ENCODE data around the gene ZNF335. TPM values are rescaled to one million over a fixed set of nuclear protein-coding genes. Genes with fewer than 3 reads are reported as not detected.

The ZNF335 gene
- total and polyA plus RNA-seq, 2 of the 13 experiments (the other 11 are each of a cell fraction or from before 2014, with no cell fraction given): 9.7 to 13.7 TPM

DNA sequence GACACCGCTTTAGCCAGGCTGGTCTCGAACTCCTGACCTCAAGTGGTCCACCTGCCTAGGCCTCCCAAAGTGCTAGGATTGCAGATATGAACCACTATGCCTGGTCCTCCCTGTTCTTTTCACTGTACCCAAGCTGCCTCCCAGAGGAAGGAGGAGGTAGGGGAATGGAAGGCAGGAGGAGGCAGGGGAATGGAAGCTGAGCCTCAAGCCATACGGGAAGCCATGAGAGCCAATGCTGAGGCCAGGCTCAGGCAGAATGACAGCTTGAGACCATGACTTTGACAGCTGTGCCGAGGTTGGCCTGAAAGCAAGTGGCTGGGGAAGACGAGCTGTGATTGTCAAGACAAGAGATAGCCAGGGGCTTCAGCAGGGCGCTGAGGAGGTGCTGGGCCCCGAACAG, 13.6 kb upstream of the ZNF335 start (continued):
- TF ChIP-seq PTBP1 (IDR thresholded peaks at IDR 0.05; ENCODE audit: low read depth, low read length, poor library complexity, severe bottlenecking) (no peak), ZEB1 (IDR thresholded peaks at IDR 0.05; ENCODE audit: insufficient replicate concordance, low read depth) (no peak), ZBTB37 (CRISPR knock-in tag; IDR thresholded peaks at IDR 0.05) (no peak)

- peaks cover 2 to 19% of the 10 kb centered on the region in 2 experiments; a peak in 3 of 5 replicates for H3K27me3 ChIP-seq (ENCODE audit: control insufficient read depth in 1 of 2, insufficient read depth in 2 of 2, low read length in 2 of 2)
- intact Hi-C loops (cut with micrococcal nuclease; ENCODE audit: unreplicated experiment) (no loop called here), in situ Hi-C loops (cut with HindIII; ENCODE audit: extremely low pct_ligation_motif_present, low pct_unique_long_range_greater_than_20kb) (no loop called here)
- WGBS (ENCODE audit: low lambda C conversion rate): 26% methylated on average over 7 of the region's 7 CpGs
- ChIA-PET POLR2A (no interaction called here), CTCF (ENCODE audit: low intra/inter-chr PET ratio, low total read pairs) (no interaction called here)
- no peak for ATAC-seq
- no peaks in the 10 kb centered on the region for H4K20me1 ChIP-seq (ENCODE audit: insufficient read depth, low read length)
- H3K9ac ChIP-seq (ENCODE audit: insufficient read depth, low read depth, low read length): no peak overlapping the region
- no peak overlapping the region for H2AFZ ChIP-seq (ENCODE audit: low read length)
- DNase-seq (ENCODE audit: low spot score): no peak
- no peaks in the 10 kb centered on the region for H3K4me1 ChIP-seq (ENCODE audit: insufficient read depth, low read length)
- no peaks in the 10 kb centered on the region for H3K9me3 ChIP-seq (ENCODE audit: low read length)
- H3K4me3 ChIP-seq (replicated peaks in 1 of 3; ENCODE audit: insufficient read depth in 1 of 3, low read depth in 2 of 3, low read length in 3 of 3): no peak overlapping the region
- no peak overlapping the region for H3K27ac ChIP-seq (ENCODE audit: extremely low read length, insufficient read depth, low read length)
- H3K36me3 ChIP-seq (replicated peaks in 1 of 2; ENCODE audit: control insufficient read depth in 1 of 2, insufficient read depth in 2 of 2, low read length in 2 of 2): no peaks in the 10 kb centered on the region
- BruUV-seq (replicated peaks): no TSS peak
- no peaks in the 10 kb centered on the region for H3K79me2 ChIP-seq (ENCODE audit: insufficient read depth, low read length)
- no peak overlapping the region for H3K4me2 ChIP-seq (ENCODE audit: low read depth, low read length)
- no peak for FAIRE-seq
- TF ChIP-seq GMEB1 (CRISPR knock-in tag; IDR thresholded peaks at IDR 0.05; ENCODE audit: borderline replicate concordance) (no peak), ZBTB38 (CRISPR knock-in tag; IDR thresholded peaks at IDR 0.05) (no peak), ATF7 (IDR thresholded peaks at IDR 0.05) (no peak), ATF7 (CRISPR knock-in tag; IDR thresholded peaks at IDR 0.05) (no peak), ZNF317 (CRISPR knock-in tag; IDR thresholded peaks at IDR 0.05) (no peak), KDM2A (CRISPR knock-in tag; IDR thresholded peaks at IDR 0.05; ENCODE audit: borderline replicate concordance, low read depth) (no peak), DR1 (CRISPR knock-in tag; IDR thresholded peaks at IDR 0.05) (no peak), CENPX (CRISPR knock-in tag; IDR thresholded peaks at IDR 0.05) (no peak), KLF12 (CRISPR knock-in tag; IDR thresholded peaks at IDR 0.05; ENCODE audit: borderline replicate concordance) (no peak), SSRP1 (CRISPR knock-in tag; IDR thresholded peaks at IDR 0.05) (no peak), SETDB1 (CRISPR knock-in tag; IDR thresholded peaks at IDR 0.05; ENCODE audit: borderline replicate concordance) (0 out of 2 replicates have a peak, but pooled peaks have one; percentile 28), KDM4B (CRISPR knock-in tag; IDR thresholded peaks at IDR 0.05) (no peak), ZNF468 (CRISPR knock-in tag; IDR thresholded peaks at IDR 0.05) (no peak), HCFC1 (IDR thresholded peaks at IDR 0.05; ENCODE audit: low read depth, low read length) (no peak), KDM6A (CRISPR knock-in tag; IDR thresholded peaks at IDR 0.05; ENCODE audit: low read depth) (no peak)
- TF ChIP-seq, protein P1, sequence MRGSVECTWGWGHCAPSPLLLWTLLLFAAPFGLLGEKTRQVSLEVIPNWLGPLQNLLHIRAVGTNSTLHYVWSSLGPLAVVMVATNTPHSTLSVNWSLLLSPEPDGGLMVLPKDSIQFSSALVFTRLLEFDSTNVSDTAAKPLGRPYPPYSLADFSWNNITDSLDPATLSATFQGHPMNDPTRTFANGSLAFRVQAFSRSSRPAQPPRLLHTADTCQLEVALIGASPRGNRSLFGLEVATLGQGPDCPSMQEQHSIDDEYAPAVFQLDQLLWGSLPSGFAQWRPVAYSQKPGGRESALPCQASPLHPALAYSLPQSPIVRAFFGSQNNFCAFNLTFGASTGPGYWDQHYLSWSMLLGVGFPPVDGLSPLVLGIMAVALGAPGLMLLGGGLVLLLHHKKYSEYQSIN (CRISPR knock-in tag; IDR thresholded peaks at IDR 0.05; ENCODE audit: borderline replicate concordance): no peak
- TF ChIP-seq, protein P2, sequence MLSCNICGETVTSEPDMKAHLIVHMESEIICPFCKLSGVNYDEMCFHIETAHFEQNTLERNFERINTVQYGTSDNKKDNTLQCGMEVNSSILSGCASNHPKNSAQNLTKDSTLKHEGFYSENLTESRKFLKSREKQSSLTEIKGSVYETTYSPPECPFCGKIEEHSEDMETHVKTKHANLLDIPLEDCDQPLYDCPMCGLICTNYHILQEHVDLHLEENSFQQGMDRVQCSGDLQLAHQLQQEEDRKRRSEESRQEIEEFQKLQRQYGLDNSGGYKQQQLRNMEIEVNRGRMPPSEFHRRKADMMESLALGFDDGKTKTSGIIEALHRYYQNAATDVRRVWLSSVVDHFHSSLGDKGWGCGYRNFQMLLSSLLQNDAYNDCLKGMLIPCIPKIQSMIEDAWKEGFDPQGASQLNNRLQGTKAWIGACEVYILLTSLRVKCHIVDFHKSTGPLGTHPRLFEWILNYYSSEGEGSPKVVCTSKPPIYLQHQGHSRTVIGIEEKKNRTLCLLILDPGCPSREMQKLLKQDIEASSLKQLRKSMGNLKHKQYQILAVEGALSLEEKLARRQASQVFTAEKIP (CRISPR knock-in tag; IDR thresholded peaks at IDR 0.05; ENCODE audit: borderline replicate concordance): no peak
Measured at GRCh38 chr20:45983279-45983743, 11.3 kb upstream of the ZNF335 start.

All from HepG2 (cell line).